HCT116 (cell line): Measurements from ENCODE around the gene ABL1. TPM values are rescaled to one million over a fixed set of nuclear protein-coding genes. Genes with fewer than 3 reads are reported as not detected.

Source experiments
- ATAC-seq: fragments of 200-7000 bp; cut with Tn5 transposase; 2 replicates; pipeline ENCODE4 v1.9.1; 2020; ENCODE audit warnings: mild to moderate bottlenecking, moderate library complexity
- BruUV-seq: library from RNA; stranded (reverse); fragments of 400-500 nt; replicated peaks from 2 replicates; lab custom pipeline; 2021; lab: Mats Ljungman, UMichigan
- CTCF ChIA-PET: fragments of 300-600 bp; sonication (Branson Sonifier 250); formaldehyde crosslinking; loops from one replicate; lab custom pipeline; 2021; ENCODE audit warnings: antibody characterized with exemption; lab: Charles Lee
- POLR2A ChIA-PET: fragments of 300-600, 350-600 bp; sonication (Branson Sonifier 250); formaldehyde crosslinking; loops from one replicate; lab custom pipeline; 2021; ENCODE audit warnings: antibody characterized with exemption; lab: Charles Lee
- RAD21 ChIA-PET, 2 experiments: fragments of 300-600 bp; sonication (Branson Sonifier 250); formaldehyde crosslinking; loops; one replicate each; lab custom pipeline; 2023; ENCODE audit warnings: low total read pairs in 2 of 2; ENCODE audit not compliant: uncharacterized antibody in 2 of 2, unreplicated experiment in 2 of 2, low non-redundant PET in 1 of 2; lab: Charles Lee
- DNase-seq: peaks from one replicate; pipeline ENCODE4 v3.0.0-alpha.2; 2010; ENCODE audit warnings: low read depth, low spot score
- H2AFZ ChIP-seq: fragments of 200-600 bp; shearing (Covaris generic), sonication (generic); 2 replicates; pipeline ENCODE4 v1.6.1; 2017; ENCODE audit warnings: low read depth, mixed run types, mixed read lengths, antibody characterized with exemption, low read length; ENCODE audit not compliant: poor library complexity, severe bottlenecking
- H3K27ac ChIP-seq: 2 replicates; pipeline ENCODE4 v1.5.1; 2012; ENCODE audit warnings: low read depth, low read length
- H3K27me3 ChIP-seq: fragments of 200-600 bp; sonication (generic); 2 replicates; pipeline ENCODE4 v1.6.1; 2016; ENCODE audit warnings: mixed run types, low read length, mixed read lengths; ENCODE audit not compliant: insufficient read depth
- H3K36me3 ChIP-seq, 2 experiments: fragments of 200-500 bp in 1 of 2; fragments of 200-600 bp in 1 of 2; sonication (Bioruptor generic) in 1 of 2; sonication (generic) in 1 of 2; 2 replicates each; pipeline versions ENCODE4 v1.5.1 to v1.6.1; 2014 to 2016; ENCODE audit warnings: low read length in 2 of 2, inconsistent platforms in 1 of 2, mixed read lengths in 1 of 2, mixed run types in 1 of 2; ENCODE audit not compliant: insufficient read depth in 2 of 2, control insufficient read depth in 1 of 2
- H3K4me1 ChIP-seq, 2 experiments: fragments of 200-600 bp in 1 of 2; sonication (generic) in 1 of 2; 2 replicates each; pipeline versions ENCODE4 v1.5.1 to v1.6.1; 2012 to 2017; ENCODE audit warnings: low read length in 2 of 2, inconsistent platforms in 1 of 2, mild to moderate bottlenecking in 1 of 2, mixed read lengths in 1 of 2, mixed run types in 1 of 2, moderate library complexity in 1 of 2; ENCODE audit not compliant: insufficient read depth in 2 of 2, control insufficient read depth in 1 of 2
- H3K4me2 ChIP-seq: fragments of 200-600 bp; sonication (generic); 2 replicates; pipeline ENCODE4 v1.6.1; 2017; ENCODE audit warnings: mixed run types, low read length, mixed read lengths
- H3K4me3 ChIP-seq, 2 experiments: fragments of 200-600 bp in 1 of 2; sonication (generic) in 1 of 2; replicated peaks in 1 of 2; 2 replicates each; pipeline ENCODE4 v1.5.1; 2011 to 2016; ENCODE audit warnings: low read length in 2 of 2, control low read depth in 1 of 2, low read depth in 1 of 2, mild to moderate bottlenecking in 1 of 2, mixed read lengths in 1 of 2, mixed run types in 1 of 2
- H3K79me2 ChIP-seq: fragments of 200-600 bp; sonication (generic); 2 replicates; pipeline ENCODE4 v1.6.1; 2017; ENCODE audit warnings: mild to moderate bottlenecking, mixed run types, low read length, moderate library complexity, mixed read lengths; ENCODE audit not compliant: insufficient read depth
- H3K9ac ChIP-seq: fragments of 200-600 bp; sonication (generic); 2 replicates; pipeline ENCODE4 v1.6.1; 2016; ENCODE audit warnings: low read length, mixed read lengths
- H3K9me2 ChIP-seq: fragments of 200-600 bp; sonication (generic), shearing (Covaris generic); 2 replicates; pipeline ENCODE4 v1.6.1; 2017; ENCODE audit warnings: mixed run types, mild to moderate bottlenecking, moderate library complexity; ENCODE audit not compliant: insufficient read depth
- H3K9me3 ChIP-seq, 2 experiments: fragments of 200-500 bp in 1 of 2; fragments of 200-600 bp in 1 of 2; sonication (Bioruptor generic) in 1 of 2; sonication (generic) in 1 of 2; 2 replicates each; pipeline ENCODE4 v1.6.1; 2014 to 2017; ENCODE audit warnings: low read length in 2 of 2, mixed read lengths in 2 of 2, inconsistent platforms in 1 of 2, low read depth in 1 of 2, mild to moderate bottlenecking in 1 of 2, mixed run types in 1 of 2, moderate library complexity in 1 of 2; ENCODE audit not compliant: control insufficient read depth in 1 of 2, insufficient read depth in 1 of 2
- H4K20me1 ChIP-seq: fragments of 200-600 bp; sonication (generic), shearing (Covaris generic); 2 replicates; pipeline ENCODE4 v1.6.1; 2017; ENCODE audit warnings: mixed run types, mild to moderate bottlenecking, moderate library complexity; ENCODE audit not compliant: insufficient read depth
- CBX3 ChIP-seq: IDR thresholded peaks from 2 replicates; pipeline ENCODE4 v1.6.1; 2012; ENCODE audit warnings: low read depth
- CTCF ChIP-seq, 3 experiments: fragments of 200-600 bp in 1 of 3; sonication (generic) in 1 of 3; IDR thresholded peaks in 2 of 3; conservative IDR thresholded peaks in 1 of 3; 2 replicates each; pipeline ENCODE4 v1.5.1; 2012 to 2017; ENCODE audit warnings: low read depth in 2 of 3, low read length in 2 of 3, antibody characterized with exemption in 1 of 3, borderline replicate concordance in 1 of 3, control low read depth in 1 of 3, mild to moderate bottlenecking in 1 of 3, mixed read lengths in 1 of 3, mixed run types in 1 of 3, moderate library complexity in 1 of 3; ENCODE audit not compliant: insufficient read depth in 1 of 3
- FOSL1 ChIP-seq: IDR thresholded peaks from 2 replicates; pipeline ENCODE4 v1.6.1; 2012; ENCODE audit warnings: low read depth
- POLR2A ChIP-seq: IDR thresholded peaks from 2 replicates; pipeline ENCODE4 v1.7.0; 2011; ENCODE audit warnings: borderline replicate concordance; ENCODE audit not compliant: insufficient read depth, insufficient read length; ENCODE audit errors: extremely low read depth
- POLR2AphosphoS5 ChIP-seq: IDR thresholded peaks from 2 replicates; pipeline ENCODE4 v1.6.1; 2011; ENCODE audit warnings: mild to moderate bottlenecking, low read depth, low read length, moderate library complexity
- RAD21 ChIP-seq: IDR thresholded peaks from 2 replicates; pipeline ENCODE4 v1.6.1; 2012; ENCODE audit warnings: low read depth, mild to moderate bottlenecking
- YY1 ChIP-seq: IDR thresholded peaks from 2 replicates; pipeline ENCODE4 v1.6.1; 2011; ENCODE audit warnings: low read length, low read depth, moderate library complexity, mild to moderate bottlenecking; ENCODE audit not compliant: insufficient replicate concordance; ENCODE audit errors: extremely low read depth
- intact Hi-C: fragments of 100-400 bp; cut with micrococcal nuclease; formaldehyde crosslinking; loops from 2 replicates; pipeline ENCODE4 v1.10.0; 2022
- total RNA-seq: library from RNA; stranded (reverse); gene quantifications from one replicate; pipeline ENCODE4 v1.2.1, GENCODE V29; 2021; ENCODE audit not compliant: unreplicated experiment

ABL1 gene
- total RNA-seq, 1 experiment from 2014 or later: 54.7 TPM

- H2AFZ ChIP-seq: no peak overlapping the region
- no peaks in the 10 kb centered on the region for H3K4me1 ChIP-seq
- no peak overlapping the region for H3K4me3 ChIP-seq
- no peak overlapping the region for H3K9ac ChIP-seq
- intact Hi-C loops: no loop called here
- TF ChIP-seq CTCF (IDR thresholded peaks at IDR 0.05 in 2 of 3, conservative IDR thresholded peaks at IDR 0.05 in 1 of 3; ENCODE audit: borderline replicate concordance in 1 of 3, insufficient read depth in 1 of 3, low read depth in 2 of 3, low read length in 2 of 3) (no peak), RAD21 (no peak), POLR2AphosphoS5 (no peak), POLR2A (no peak), CBX3 (no peak), YY1 (no peak), FOSL1 (no peak)
- CTCF ChIA-PET: no interaction called here
- ATAC-seq: no peak
- no peaks in the 10 kb centered on the region for H3K9me2 ChIP-seq
- POLR2A ChIA-PET: no interaction called here
- no peak overlapping the region for H3K4me2 ChIP-seq
- H3K27ac ChIP-seq: no peak overlapping the region
- RAD21 ChIA-PET: no interaction called here
- no peaks in the 10 kb centered on the region for H3K79me2 ChIP-seq
- no peaks in the 10 kb centered on the region for H3K36me3 ChIP-seq
- DNase-seq: no peak
- BruUV-seq: no TSS peak
- H4K20me1 ChIP-seq: no peaks in the 10 kb centered on the region
- H3K9me3 ChIP-seq: no peaks in the 10 kb centered on the region
- no peaks in the 10 kb centered on the region for H3K27me3 ChIP-seq
These were observed 85.8 kb downstream of the ABL1 start for GRCh38 chr9:130920762-130921299.
